ENCODE measurements around the gene AQR. TPM values are rescaled to one million over a fixed set of nuclear protein-coding genes. Genes with fewer than 3 reads are reported as not detected.
A peak's percentile ranks its signal among the peaks of the same experiment; 100 is the strongest.

AQR gene
- total and polyA plus RNA-seq, 11 donors, result 5.3 to 16.0 (median 12.0) TPM

DNA sequence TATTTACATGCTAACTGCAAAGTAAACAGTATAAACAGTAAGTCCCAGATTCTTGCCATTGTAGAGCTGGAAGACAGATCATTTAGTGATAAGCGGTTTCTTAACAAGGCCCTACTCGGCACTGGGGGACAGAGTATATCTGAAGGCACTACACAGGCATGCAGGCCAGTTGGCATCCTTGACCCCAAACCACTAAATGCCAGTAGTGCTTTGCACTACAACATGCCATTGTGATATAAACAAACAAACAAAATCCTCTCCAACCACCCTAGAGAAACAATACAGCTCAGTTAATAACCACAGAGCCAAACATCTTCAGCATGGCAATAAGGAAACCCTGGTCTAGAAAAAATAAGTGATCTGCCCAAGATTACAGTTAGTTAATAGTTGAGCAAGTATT is 5.3 kb downstream of the AQR start:
- Histone ChIP-seq H3K9me3 (no peaks in the 10 kb centered on the region), H3K27ac (no peak overlapping the region), H3K36me3 (peaks cover 0 to 58% (median 46%) of the 10 kb centered on the region in 9 donors), H3K4me1 (peaks cover 0 to 35% (median 25%) of the 10 kb centered on the region in 12 donors), H3K4me3 (no peak overlapping the region), H3K27me3 (no peaks in the 10 kb centered on the region)
- 78 to 90% (median 86%) methylated on average over 2 of the region's 2 CpGs for WGBS, 4 donors
- DNase-seq (no peak), ATAC-seq (no peak)
- TF ChIP-seq POLR2A (IDR thresholded peaks at IDR 0.05), result no peak
- TF ChIP-seq, protein P1, sequence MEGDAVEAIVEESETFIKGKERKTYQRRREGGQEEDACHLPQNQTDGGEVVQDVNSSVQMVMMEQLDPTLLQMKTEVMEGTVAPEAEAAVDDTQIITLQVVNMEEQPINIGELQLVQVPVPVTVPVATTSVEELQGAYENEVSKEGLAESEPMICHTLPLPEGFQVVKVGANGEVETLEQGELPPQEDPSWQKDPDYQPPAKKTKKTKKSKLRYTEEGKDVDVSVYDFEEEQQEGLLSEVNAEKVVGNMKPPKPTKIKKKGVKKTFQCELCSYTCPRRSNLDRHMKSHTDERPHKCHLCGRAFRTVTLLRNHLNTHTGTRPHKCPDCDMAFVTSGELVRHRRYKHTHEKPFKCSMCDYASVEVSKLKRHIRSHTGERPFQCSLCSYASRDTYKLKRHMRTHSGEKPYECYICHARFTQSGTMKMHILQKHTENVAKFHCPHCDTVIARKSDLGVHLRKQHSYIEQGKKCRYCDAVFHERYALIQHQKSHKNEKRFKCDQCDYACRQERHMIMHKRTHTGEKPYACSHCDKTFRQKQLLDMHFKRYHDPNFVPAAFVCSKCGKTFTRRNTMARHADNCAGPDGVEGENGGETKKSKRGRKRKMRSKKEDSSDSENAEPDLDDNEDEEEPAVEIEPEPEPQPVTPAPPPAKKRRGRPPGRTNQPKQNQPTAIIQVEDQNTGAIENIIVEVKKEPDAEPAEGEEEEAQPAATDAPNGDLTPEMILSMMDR (IDR thresholded peaks at IDR 0.05), result no peak
- intact Hi-C loops (cut with DNase I), result no loop called here

DNA sequence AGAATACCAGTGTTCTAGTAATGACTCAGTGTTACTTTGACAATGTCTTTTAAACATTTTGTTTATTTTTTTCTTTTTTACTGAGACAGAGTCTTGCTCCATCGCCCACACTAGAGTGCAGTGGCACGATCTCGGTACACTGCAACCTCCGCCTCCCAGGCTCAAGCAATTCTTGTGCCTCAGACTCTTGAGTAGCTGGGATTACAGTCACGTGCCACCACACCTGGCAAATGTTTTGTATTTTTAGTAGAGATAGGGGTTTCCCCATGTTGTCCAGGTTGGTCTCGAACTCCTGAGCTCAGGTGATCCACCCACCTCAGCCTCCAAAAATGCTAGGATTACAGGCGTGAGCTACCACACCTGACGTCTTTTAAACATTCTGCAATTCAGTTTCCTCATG is 15.7 kb downstream of the AQR start:
- DNase-seq (no peak), ATAC-seq (no peak)
- H3K36me3 ChIP-seq, result peaks cover 0 to 66% (median 42%) of the 10 kb centered on the region in 9 donors
- intact Hi-C loops (cut with DNase I), result no loop called here
- H3K4me1 ChIP-seq, result peaks cover 0 to 6% (median 0%) of the 10 kb centered on the region in 12 donors
- no peak overlapping the region for H3K4me3 ChIP-seq
- no peak for TF ChIP-seq POLR2A (IDR thresholded peaks at IDR 0.05)
- TF ChIP-seq, protein P1 (IDR thresholded peaks at IDR 0.05), result no peak
- 92 to 94% (median 93%) methylated on average over 8 of the region's 8 CpGs for WGBS, 4 donors
- H3K27ac ChIP-seq, result no peak overlapping the region
- H3K27me3 ChIP-seq, result no peaks in the 10 kb centered on the region
- H3K9me3 ChIP-seq, result no peaks in the 10 kb centered on the region

DNA sequence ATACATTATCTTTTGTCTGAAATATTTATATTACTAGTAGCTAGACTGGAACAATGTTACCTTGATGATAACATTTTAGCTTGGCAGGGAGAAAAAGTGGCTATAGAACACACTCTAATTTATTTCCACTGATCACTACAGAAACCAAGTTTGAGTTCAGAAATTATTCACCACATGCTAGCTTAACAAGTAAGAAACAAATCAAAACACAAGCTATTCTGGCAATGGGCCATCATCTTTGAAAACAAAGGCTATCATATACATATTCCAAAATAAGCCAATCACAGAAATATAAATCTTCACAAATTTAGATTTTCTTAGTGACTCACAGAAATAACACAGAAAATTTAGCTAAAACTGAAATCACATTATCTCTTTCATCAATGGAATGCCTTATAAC is 17.1 kb downstream of the AQR start:
- H3K4me3 ChIP-seq, result no peak overlapping the region
- TF ChIP-seq POLR2A (IDR thresholded peaks at IDR 0.05), result no peak
- TF ChIP-seq, protein P1 (IDR thresholded peaks at IDR 0.05), result no peak
- intact Hi-C loops (cut with DNase I), result no loop called here

DNA sequence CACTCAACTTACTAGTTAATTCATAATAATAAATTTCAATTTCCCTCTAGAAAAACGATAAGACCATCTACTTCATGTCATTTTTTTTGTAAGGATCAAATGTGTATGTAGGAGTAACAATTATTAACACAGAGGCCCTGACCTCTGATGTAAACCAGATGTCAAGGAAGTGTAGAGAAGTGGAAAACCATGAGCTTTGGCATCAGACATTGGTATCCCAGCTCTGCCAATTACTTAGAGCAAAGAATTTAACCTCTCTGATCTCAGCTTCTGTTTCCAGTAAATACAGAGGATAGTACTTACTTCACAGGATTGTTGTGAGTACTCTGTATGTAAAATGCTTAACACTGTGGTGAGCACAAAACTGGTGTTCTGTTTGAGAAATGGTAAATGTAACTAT is 17.5 kb downstream of the AQR start:
- ATAC-seq (peak in 2 of 4 donors; percentile 29 to 33), DNase-seq (no peak)
- intact Hi-C loops (cut with DNase I), result no loop called here
- 22 to 40% (median 23%) methylated on average over 1 of the region's 1 CpG for WGBS, 4 donors
- Histone ChIP-seq H3K9me3 (no peaks in the 10 kb centered on the region), H3K4me1 (peaks cover 0 to 6% (median 0%) of the 10 kb centered on the region in 12 donors), H3K27me3 (no peaks in the 10 kb centered on the region), H3K27ac (no peak overlapping the region), H3K4me3 (no peak overlapping the region), H3K36me3 (peaks cover 0 to 77% (median 47%) of the 10 kb centered on the region in 9 donors)
- TF ChIP-seq, protein P1 (IDR thresholded peaks at IDR 0.05), result no peak
- no peak for TF ChIP-seq POLR2A (IDR thresholded peaks at IDR 0.05)

More for the DNA sequence above, 17.1 kb downstream of the AQR start:
- Histone ChIP-seq H3K27me3 (no peaks in the 10 kb centered on the region), H3K9me3 (no peaks in the 10 kb centered on the region), H3K27ac (no peak overlapping the region), H3K4me1 (peaks cover 0 to 6% (median 0%) of the 10 kb centered on the region in 12 donors), H3K36me3 (peaks cover 0 to 75% (median 45%) of the 10 kb centered on the region in 9 donors)
- no peak for DNase-seq
- no peak for ATAC-seq

All from heart left ventricle (tissue), 16 donors.